CD1c-positive myeloid dendritic cell (primary cell): ENCODE data around the gene RAB3GAP2.
"Not testable (repeated sequence)": the region's sequence is repeated elsewhere in the genome, so short reads cannot be mapped to it uniquely, and the experiment has no call there.

ENCODE experiments used
- DNase-seq: peaks from one replicate; pipeline ENCODE4 v3.0.0-alpha.2; 2016; ENCODE audit errors: extremely low spot score

The RAB3GAP2 gene

GRCh38 chr1:220272047-220272840, at the start of gene RAB3GAP2:
TSS of gene RAB3GAP2 (minus strand) at chr1:220272453. CDS start at chr1:220272337, 116 bp downstream.
- DNase-seq: peak; percentile 97

- DNase-seq: no peak
Observed at GRCh38 chr1:220321758-220322157, 49.5 kb upstream of the RAB3GAP2 start.

DNA sequence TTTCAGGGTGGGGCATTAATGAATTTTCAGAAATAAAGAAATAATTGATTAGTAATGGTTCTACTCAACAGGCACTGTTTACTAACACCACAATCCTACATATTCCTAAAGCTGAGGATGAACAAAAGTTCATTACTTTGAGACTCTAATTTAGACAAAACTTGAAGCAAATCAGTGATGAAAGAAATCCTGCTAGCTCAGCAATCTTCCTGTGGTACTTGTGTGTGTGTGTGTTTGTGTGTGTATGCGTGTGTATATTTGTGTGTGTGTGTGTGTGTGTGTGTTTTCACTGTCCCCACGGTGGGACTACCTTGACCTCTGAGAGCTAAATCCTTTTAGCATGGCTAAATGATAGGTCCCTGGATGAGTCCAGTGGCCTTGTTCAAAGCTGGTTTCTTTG, 48.5 kb upstream of the RAB3GAP2 start:
- DNase-seq: no peak

DNA sequence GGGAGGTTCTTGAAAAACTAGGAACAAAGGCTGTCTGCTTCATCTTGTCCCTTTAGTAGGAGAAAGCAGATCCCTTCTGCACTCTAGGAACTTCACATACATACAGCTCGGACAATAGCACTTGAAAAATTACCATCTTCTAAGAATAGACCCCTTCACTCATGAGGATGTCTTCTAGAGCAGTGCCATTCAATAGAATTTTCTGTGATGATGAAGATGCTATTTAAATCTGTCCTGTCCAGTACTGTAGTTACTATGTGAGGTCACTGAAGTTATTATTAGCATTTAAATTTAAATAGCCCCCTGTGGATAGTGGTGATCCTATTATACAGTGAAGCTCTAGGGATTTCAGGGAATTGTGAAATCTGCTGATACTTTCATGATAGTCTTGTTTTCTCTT, 46.4 kb upstream of the RAB3GAP2 start:
- no peak for DNase-seq

DNA sequence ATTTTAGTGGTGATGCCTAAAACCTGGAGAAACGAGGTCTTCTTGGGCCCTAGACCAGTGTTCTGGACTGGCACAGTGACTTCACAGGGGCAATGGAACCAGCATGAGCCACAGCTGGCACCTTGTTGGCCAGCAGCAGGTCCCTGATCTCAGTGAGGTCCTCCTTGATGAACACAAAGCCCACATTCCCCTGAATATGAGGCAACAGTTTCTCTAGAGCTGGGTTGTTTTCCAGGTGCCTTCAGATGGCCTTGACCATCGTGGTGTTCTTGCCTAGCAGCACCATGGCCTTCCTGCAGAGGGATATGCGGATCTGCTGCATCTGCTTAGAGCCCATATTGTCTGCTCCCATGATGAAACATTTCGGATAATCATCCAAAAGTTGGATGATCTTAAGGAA, 44.9 kb upstream of the RAB3GAP2 start:
- no peak for DNase-seq

DNA sequence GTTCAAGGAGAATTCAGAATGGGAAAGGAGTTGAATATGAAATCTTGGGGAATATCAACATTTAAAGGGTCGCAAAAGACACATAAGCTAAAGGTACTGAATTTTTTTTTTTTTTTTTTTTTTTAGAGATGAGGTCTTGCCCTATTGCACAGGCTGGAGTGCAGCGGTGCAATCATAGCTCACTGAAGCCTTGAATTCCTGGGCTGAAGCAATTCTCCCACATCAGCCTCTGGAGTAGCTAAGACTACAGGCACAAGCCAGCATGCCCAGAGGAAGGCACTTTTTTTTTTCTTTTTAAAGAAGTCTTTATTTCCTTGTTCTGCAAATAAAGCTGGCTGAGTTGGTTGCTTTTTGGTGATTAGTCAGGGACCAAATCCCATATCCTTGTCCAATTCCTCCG, 44.1 kb upstream of the RAB3GAP2 start:
- DNase-seq: no peak

DNA sequence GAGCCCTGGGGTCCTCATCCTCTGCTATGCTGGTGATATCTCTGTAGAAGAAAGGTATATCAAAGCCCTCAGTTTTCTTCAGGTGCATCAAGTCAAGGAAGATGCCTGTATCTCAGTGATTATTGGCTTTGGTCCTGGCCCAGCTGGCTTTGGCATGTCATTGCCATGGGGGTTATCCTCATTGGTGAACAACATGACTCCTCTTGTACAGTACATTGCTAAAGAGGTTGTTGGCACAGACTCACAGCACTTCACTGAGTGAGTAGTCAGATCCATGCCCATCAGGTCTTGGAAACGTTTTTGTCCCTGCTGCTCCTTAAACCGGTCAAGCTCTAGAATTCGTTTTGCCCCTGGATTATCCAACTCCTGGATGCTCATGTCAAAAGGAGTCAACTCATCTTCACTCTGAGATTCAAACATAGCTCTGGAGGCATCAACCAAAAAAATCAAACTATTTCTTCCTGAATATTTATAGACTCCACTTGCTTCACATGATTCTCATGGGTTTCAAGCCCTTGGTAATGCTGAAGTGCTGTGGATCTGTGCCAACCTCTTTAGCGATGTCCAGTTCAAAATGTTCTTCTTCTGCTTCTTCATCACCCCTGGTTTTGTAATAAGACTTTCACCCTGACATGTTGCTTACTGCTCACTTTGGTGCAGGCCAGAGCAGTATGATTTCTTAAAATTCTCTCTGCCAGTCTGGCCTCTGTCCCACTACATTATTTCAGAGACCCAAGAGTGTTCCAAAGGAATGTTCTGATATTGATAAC, 43.0 kb upstream of the RAB3GAP2 start:
- no peak for DNase-seq

DNA sequence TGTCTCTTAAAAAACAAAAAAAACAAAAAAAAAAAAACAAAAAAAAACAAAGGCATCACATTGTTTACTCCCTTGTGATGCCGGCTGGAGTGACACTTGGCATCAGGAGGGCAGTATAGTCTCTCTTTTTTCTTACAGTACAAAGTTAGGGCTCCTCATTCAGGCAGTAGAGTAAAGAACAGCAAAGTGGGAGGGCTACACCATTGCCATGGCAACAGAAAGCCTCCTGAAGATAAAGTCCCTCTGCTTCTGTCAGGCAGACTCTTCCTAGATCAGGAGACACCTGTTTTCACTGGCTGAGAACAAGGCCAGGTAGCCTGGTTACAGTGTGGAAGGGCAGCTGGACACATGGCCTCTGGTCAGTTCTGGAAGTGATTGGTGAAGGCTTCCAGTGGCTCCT, 41.3 kb upstream of the RAB3GAP2 start:
- no peak for DNase-seq

DNA sequence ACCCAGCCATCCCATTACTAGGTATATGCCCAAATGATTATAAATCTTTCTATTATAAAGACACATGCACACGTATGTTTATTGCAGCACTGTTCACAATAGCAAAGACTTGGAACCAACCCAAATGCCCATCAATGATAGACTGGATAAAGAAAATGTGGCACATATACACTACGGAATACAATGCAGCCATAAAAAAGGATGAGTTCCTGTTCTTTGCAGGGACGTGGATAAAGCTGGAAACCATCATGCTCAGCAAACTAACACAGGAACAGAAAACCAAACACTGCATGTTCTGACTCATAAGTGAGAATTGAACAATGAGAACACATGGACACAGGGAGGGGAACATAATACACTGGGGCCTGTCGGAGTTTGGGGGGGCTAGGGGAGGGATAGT, 37.9 kb upstream of the RAB3GAP2 start:
- DNase-seq: not testable (repeated sequence)

DNA sequence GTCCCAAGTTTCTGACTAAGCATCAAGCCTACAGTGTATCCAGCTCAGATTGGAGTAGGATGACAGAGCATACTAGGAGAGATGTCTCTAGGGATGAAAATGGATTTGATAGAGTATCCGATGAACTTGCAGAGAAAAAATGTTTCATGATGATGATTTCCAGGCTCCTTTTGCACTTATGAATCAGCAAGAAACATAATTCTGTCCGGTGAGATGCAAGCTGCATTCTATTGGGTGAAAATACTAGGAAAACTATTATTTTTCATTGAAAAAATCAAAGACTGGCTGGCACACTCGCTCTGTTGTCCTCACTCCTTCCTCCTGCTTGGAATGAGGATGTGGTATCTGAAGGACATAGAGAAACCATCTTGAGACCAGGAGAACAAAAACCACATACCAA, 35.4 kb upstream of the RAB3GAP2 start:
- DNase-seq: no peak

GRCh38 chr1:220306339-220306738, 34.1 kb upstream of the RAB3GAP2 start:
- no peak for DNase-seq

DNA sequence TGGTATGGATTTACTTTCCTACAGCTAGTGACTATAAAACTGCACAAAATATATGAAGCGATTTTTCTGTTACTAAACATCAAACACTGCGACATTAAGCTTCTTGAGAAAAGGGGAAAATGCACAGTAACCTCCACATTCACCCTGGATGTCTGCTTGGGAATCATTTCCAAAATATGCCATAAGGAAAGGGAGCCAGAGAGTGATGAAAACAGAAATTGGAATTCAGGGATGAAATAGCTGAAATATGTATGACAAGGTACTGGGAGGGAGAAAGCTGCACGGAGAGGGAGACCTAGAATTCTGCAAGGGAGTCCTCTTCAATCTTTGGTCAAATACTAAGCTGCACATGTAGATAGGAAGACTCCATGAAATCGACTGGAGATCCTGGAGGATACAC, 31.6 kb upstream of the RAB3GAP2 start:
- no peak for DNase-seq

DNA sequence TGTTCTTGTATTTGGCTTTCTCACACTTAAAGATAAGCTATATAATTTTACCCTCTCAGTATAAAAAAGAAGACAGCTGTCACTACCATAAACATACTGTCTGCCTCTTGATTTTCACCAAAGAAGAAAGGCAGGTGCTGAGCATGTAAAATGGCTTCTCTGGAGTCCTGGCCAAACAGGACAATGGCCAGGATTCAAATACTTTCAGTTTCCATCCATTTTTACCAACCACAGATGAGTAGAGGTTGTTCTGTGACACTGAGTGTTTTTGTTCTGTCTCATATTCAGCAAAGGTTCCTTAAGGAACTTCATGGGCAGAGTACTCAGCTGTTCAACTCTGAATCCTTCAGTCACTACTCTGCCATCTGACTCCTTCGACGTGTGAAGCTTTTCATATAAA, 29.4 kb upstream of the RAB3GAP2 start:
- no peak for DNase-seq

- peak; percentile 57 for DNase-seq
Observed at GRCh38 chr1:220300442-220301121, 28.3 kb upstream of the RAB3GAP2 start.

DNA sequence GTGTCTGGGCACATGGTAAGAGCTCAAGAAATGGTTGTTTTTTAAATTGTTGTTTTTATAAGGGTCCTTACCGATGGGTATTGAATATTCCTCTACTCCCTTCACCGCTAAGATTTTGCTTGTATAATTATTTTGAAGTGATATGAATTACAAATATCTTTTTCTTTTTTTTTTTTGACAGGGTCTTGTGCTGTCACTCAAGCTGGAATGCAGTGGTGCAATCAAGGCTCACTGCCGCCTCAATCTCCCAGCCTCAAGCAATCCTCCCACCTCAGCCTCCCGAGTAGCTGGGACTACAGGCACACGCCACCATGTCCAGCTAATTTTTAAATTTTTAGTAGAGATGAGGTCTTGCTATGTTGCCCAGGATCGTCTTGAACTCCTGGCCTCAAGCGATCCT, 27.1 kb upstream of the RAB3GAP2 start:
- no peak for DNase-seq

GRCh38 chr1:220298470-220299205, 26.4 kb upstream of the RAB3GAP2 start:
- no peak for DNase-seq

DNA sequence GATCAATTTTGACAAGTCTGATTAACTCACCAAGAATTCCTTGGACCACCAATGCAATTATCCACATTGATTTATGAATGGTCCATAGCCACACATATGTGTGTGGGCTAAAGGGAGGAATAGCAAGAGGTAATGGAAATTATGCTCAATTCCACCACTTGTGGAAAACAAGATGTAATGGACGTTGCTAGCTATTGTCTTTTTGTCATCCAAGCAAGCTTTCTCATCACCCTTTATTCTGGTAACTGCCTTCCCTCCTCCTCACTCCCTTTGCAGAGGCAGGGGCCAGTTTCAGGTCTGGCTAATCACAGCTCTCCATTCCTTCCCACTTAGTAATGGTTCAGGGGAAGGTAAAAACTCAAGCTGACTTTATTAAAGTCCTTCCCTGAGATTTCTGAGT, 24.7 kb upstream of the RAB3GAP2 start:
- DNase-seq: no peak

GRCh38 chr1:220294846-220295301, 22.6 kb upstream of the RAB3GAP2 start:
- DNase-seq: no peak

- DNase-seq: no peak
Observed at GRCh38 chr1:220291580-220291979, 19.3 kb upstream of the RAB3GAP2 start.

- no peak for DNase-seq
Observed at GRCh38 chr1:220290140-220290761, 18.0 kb upstream of the RAB3GAP2 start.

DNA sequence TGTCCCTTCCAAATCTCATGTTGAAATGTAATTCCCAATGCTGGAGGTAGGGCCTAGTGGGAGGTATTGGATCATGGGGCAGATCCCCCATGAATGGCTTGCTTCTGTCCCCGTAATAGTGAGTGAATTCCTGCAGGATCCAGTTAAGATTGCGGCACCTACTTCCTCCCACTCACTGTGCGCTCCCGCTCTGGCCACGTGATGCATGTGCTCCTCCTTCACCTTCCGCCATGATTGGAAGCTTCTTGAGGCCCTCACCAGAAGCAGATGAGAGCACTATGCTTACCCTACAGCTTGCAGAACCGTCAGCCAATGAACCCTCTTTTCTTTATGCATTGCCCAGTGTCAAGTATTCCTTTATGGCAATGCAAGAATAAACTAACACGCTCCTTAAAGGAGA, 14.9 kb upstream of the RAB3GAP2 start:
- no peak for DNase-seq
